GM12878 (cell line): ENCODE measurements around the gene CCHCR1. TPM values are rescaled to one million over a fixed set of nuclear protein-coding genes. Genes with fewer than 3 reads are reported as not detected.

Experiments used
- ATAC-seq: fragments of 200-7000 bp; cut with Tn5 transposase; 3 replicates; pipeline ENCODE4 v1.9.1; 2020; ENCODE audit warnings: mild to moderate bottlenecking, moderate library complexity
- BruUV-seq: library from RNA; stranded (reverse); fragments of 400-500 nt; replicated peaks from 2 replicates; lab custom pipeline; 2021; lab: Mats Ljungman, UMichigan
- CTCF ChIA-PET: fragments of 300-600 bp; sonication (Branson Sonifier 250); formaldehyde crosslinking; extraction: SDS; loops from one replicate; lab custom pipeline; 2021; ENCODE audit warnings: inconsistent platforms; lab: Yijun Ruan, JAX
- POLR2A ChIA-PET: fragments of 350-600 bp; formaldehyde crosslinking; extraction: SDS; loops from one replicate; lab custom pipeline; 2021; ENCODE audit warnings: inconsistent platforms; lab: Charles Lee
- RAD21 ChIA-PET: fragments of 300-600 bp; sonication (Branson Sonifier 250); formaldehyde crosslinking; loops from one replicate; lab custom pipeline; 2023; ENCODE audit warnings: antibody characterized with exemption; ENCODE audit not compliant: unreplicated experiment; lab: Charles Lee
- SMC1A ChIA-PET: fragments of 300-600 bp; sonication (Branson Sonifier 250); formaldehyde crosslinking; loops from one replicate; lab custom pipeline; 2023; ENCODE audit not compliant: unreplicated experiment, uncharacterized antibody; lab: Charles Lee
- DNase-seq: peaks from one replicate; pipeline ENCODE4 v3.0.0-alpha.2; 2011; ENCODE audit warnings: low read depth, low spot score
- FAIRE-seq: peaks from 3 replicates; lab custom pipeline; 2011; peaks lifted over from hg19 to GRCh38; lab: Jason Lieb, UNC
- H2AFZ ChIP-seq: 2 replicates; pipeline ENCODE4 v1.6.0; 2011; ENCODE audit warnings: low read depth, low read length, control low read depth; ENCODE audit not compliant: control insufficient read depth
- H3K27ac ChIP-seq: 2 replicates; pipeline ENCODE4 v1.5.1; 2011; ENCODE audit warnings: control low read depth; ENCODE audit not compliant: control insufficient read depth, insufficient read depth
- H3K27me3 ChIP-seq, 2 experiments: replicated peaks in 1 of 2; 2 replicates each; pipeline versions ENCODE4 v1.6.0 to v1.6.1; 2011; ENCODE audit warnings: low read length in 1 of 2; ENCODE audit not compliant: control insufficient read depth in 2 of 2, insufficient read depth in 2 of 2
- H3K36me3 ChIP-seq, 2 experiments: 2 replicates each; pipeline ENCODE4 v1.5.1; 2011; ENCODE audit warnings: low read length in 1 of 2; ENCODE audit not compliant: control insufficient read depth in 2 of 2, insufficient read depth in 2 of 2
- H3K4me1 ChIP-seq: 2 replicates; pipeline ENCODE4 v1.6.1; 2011; ENCODE audit warnings: mild to moderate bottlenecking, low read length, moderate library complexity, mixed read lengths; ENCODE audit not compliant: control insufficient read depth, insufficient read depth
- H3K4me2 ChIP-seq: 2 replicates; pipeline ENCODE4 v1.6.0; 2011; ENCODE audit warnings: control low read depth; ENCODE audit not compliant: control insufficient read depth, insufficient read depth
- H3K4me3 ChIP-seq: fragments of 200-600 bp; sonication (generic); 2 replicates; pipeline ENCODE4 v1.5.1; 2016
- H3K79me2 ChIP-seq: 2 replicates; pipeline ENCODE4 v1.6.0; 2011; ENCODE audit warnings: low read length; ENCODE audit not compliant: control insufficient read depth, insufficient read depth
- H3K9ac ChIP-seq: 2 replicates; pipeline ENCODE4 v1.8.0; 2011; ENCODE audit warnings: low read length, control low read depth, mixed read lengths; ENCODE audit not compliant: control insufficient read depth, insufficient read depth
- H3K9me3 ChIP-seq: replicated peaks from 3 replicates; pipeline ENCODE4 v1.5.1; 2011; ENCODE audit warnings: mild to moderate bottlenecking, low read length; ENCODE audit not compliant: control insufficient read depth, insufficient read depth
- H4K20me1 ChIP-seq: 2 replicates; pipeline ENCODE4 v1.6.0; 2011; ENCODE audit not compliant: control insufficient read depth, insufficient read depth
- BCL3 ChIP-seq: IDR thresholded peaks from 2 replicates; pipeline ENCODE4 v1.6.1; 2011; ENCODE audit warnings: borderline replicate concordance, low read depth, mild to moderate bottlenecking, moderate library complexity, low read length; ENCODE audit not compliant: insufficient read depth, poor library complexity, severe bottlenecking
- BMI1 ChIP-seq: fragments of 450-650 bp; IDR thresholded peaks from 2 replicates; pipeline ENCODE4 v1.6.1; 2016; ENCODE audit warnings: mild to moderate bottlenecking, moderate library complexity, borderline replicate concordance
- CHD1 ChIP-seq: IDR thresholded peaks from 2 replicates; pipeline ENCODE4 v1.6.1; 2012; ENCODE audit warnings: low read depth, low read length, improper control_type of control experiment
- EP300 ChIP-seq, 2 experiments: fragments of 150-350 bp in 1 of 2; IDR thresholded peaks; 2 replicates each; pipeline ENCODE4 v1.6.1; 2011 to 2012; ENCODE audit warnings: low read depth in 2 of 2, low read length in 2 of 2, borderline replicate concordance in 1 of 2, improper control_type of control experiment in 1 of 2, inconsistent platforms in 1 of 2; ENCODE audit not compliant: control insufficient read depth in 1 of 2
- GABPA ChIP-seq: IDR thresholded peaks from 2 replicates; pipeline ENCODE4 v1.6.1; 2014; ENCODE audit warnings: antibody characterized with exemption, low read depth, mild to moderate bottlenecking, inconsistent platforms
- LARP7 ChIP-seq: fragments of 450-650 bp; IDR thresholded peaks from 2 replicates; pipeline ENCODE4 v1.6.1; 2017; ENCODE audit warnings: mild to moderate bottlenecking
- MXI1 ChIP-seq: fragments of 150-350 bp; IDR thresholded peaks from 2 replicates; pipeline ENCODE4 v1.6.1; 2011; ENCODE audit warnings: low read depth, mild to moderate bottlenecking, inconsistent platforms, low read length, improper control_type of control experiment
- NFIC ChIP-seq: IDR thresholded peaks from 2 replicates; pipeline ENCODE4 v1.6.1; 2012; ENCODE audit warnings: low read depth, mild to moderate bottlenecking, inconsistent platforms, low read length, moderate library complexity
- NFXL1 ChIP-seq: fragments of 450-650 bp; IDR thresholded peaks from 2 replicates; pipeline ENCODE4 v1.6.1; 2017; ENCODE audit warnings: antibody characterized with exemption, mild to moderate bottlenecking, borderline replicate concordance
- NR2C2 ChIP-seq: IDR thresholded peaks from 2 replicates; pipeline ENCODE4 v1.6.1; 2011; ENCODE audit warnings: borderline replicate concordance, low read depth; ENCODE audit not compliant: control insufficient read depth, insufficient read length
- RUNX3 ChIP-seq: IDR thresholded peaks from 2 replicates; pipeline ENCODE4 v1.6.1; 2012; ENCODE audit warnings: low read length, inconsistent platforms
- SREBF1 ChIP-seq: IDR thresholded peaks from 2 replicates; pipeline ENCODE4 v1.6.1; 2012; ENCODE audit warnings: mild to moderate bottlenecking, low read length
- YBX1 ChIP-seq: fragments of 450-650 bp; IDR thresholded peaks from 2 replicates; pipeline ENCODE4 v1.6.1; 2016; ENCODE audit warnings: antibody characterized with exemption
- ZBTB33 ChIP-seq: fragments of 450-650 bp; IDR thresholded peaks from 2 replicates; pipeline ENCODE4 v1.6.1; 2017; ENCODE audit warnings: mild to moderate bottlenecking
- WGBS: methylation state at CpG from one replicate; pipeline ENCODE4 v1.1.6; 2016; ENCODE audit warnings: low lambda C conversion rate; ENCODE audit not compliant: insufficient replicate concordance, insufficient coverage; ENCODE audit errors: missing lambda C conversion rate; 5-methylcytosine and 5-hydroxymethylcytosine counted together
- in situ Hi-C: fragments of 300-500 bp; cut with MboI; formaldehyde crosslinking; loops from 9 replicates; pipeline ENCODE4 v1.14.3; 2018; ENCODE audit warnings: mixed read lengths
- intact Hi-C: fragments of 100-400 bp; cut with micrococcal nuclease; formaldehyde crosslinking; loops from one replicate; pipeline ENCODE4 v1.14.2; 2022; ENCODE audit not compliant: unreplicated experiment
- polyA plus RNA-seq, 11 experiments: library from polyadenylated mRNA; depleted of rRNA in 4 of 11; unstranded in 6 of 11; stranded (reverse) in 5 of 11; fragments of >200 nt; fragmentation: Nextera tagmentation in 4 of 11; fragmentation: Illumina TruSeq in 1 of 11; extraction: Ambion mirVana in 4 of 11; extraction: Trizol in 1 of 11; gene quantifications; 1 replicate in 1 of 11; 2 replicates in 10 of 11; pipeline versions ENCODE4 v1.2.1 to v1.2.3, GENCODE V29; 2011 to 2016; ENCODE audit warnings: inconsistent platforms in 2 of 11, missing spikeins in 2 of 11, low read depth in 1 of 11
- total RNA-seq, 4 experiments: library from RNA; depleted of rRNA in 3 of 4; stranded (reverse); fragments of >200 nt in 3 of 4; fragmentation: Illumina TruSeq in 1 of 4; extraction: Trizol in 1 of 4; gene quantifications; 2 replicates each; pipeline versions ENCODE4 v1.2.1 to v1.2.3, GENCODE V29; 2013 to 2021
- TF ChIP-seq, protein P1 (sequence below): fragments of 450-650 bp; IDR thresholded peaks from 2 replicates; pipeline ENCODE4 v1.6.1; 2018; ENCODE audit warnings: mild to moderate bottlenecking, low read depth, moderate library complexity; ENCODE audit not compliant: partially characterized antibody
- TF ChIP-seq, protein P2 (sequence below): fragments of 450-650 bp; IDR thresholded peaks from 2 replicates; pipeline ENCODE4 v1.6.1; 2018; ENCODE audit warnings: borderline replicate concordance, mild to moderate bottlenecking; ENCODE audit not compliant: partially characterized antibody

CCHCR1 gene
- total and polyA plus RNA-seq, 10 of the 15 experiments (the other 5 are each of a cell fraction or from before 2014, with no cell fraction given), result 1.0 to 35.2 (median 24.7) TPM

DNA sequence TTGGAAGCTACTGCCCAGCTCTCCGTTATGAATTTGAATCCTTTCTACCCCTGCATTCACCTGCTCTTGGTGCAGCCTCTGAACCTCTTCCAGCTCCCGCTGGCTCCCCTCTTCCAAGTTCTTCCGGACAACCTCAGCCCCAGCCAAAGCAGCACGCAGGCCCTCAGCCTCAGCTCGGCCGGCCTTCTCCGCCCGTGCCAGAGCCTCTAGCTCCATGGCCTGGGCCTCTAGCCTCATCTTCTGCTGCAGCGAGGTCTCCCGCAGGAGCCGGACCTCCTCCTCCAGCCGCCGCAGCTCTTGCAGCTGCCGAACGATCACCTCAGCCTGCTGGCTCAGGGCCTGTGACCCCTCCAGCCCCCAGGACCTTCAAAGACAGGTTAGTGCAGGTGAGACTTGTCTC lies 3.2 kb downstream of the CCHCR1 start:
- H3K9me3 ChIP-seq, result no peaks in the 10 kb centered on the region
- FAIRE-seq (no peak), DNase-seq (no peak), ATAC-seq (no peak)
- in situ Hi-C loops (no loop called here), intact Hi-C loops (no loop called here)
- WGBS, result 91% methylated on average over 15 of the region's 15 CpGs
- H3K27ac ChIP-seq, result no peak overlapping the region
- H3K36me3 ChIP-seq, result no peaks in the 10 kb centered on the region; a peak in 1 of 4 replicates
- ChIA-PET RAD21 (no interaction called here), SMC1A (no interaction called here), CTCF (interaction anchor here (1.1 to 1.8 kb wide), 2 partner anchors 11 to 38 kb away, joined by 3 to 9 read pairs; no protein-coding TSS in a partner anchor), POLR2A (interaction anchor here (1.6 kb wide), 1 partner anchor 13 kb away, joined by 4 read pairs; no protein-coding TSS in a partner anchor)
- no peaks in the 10 kb centered on the region for H4K20me1 ChIP-seq
- H3K9ac ChIP-seq, result no peak overlapping the region
- H3K4me3 ChIP-seq, result no peak overlapping the region
- no peaks in the 10 kb centered on the region for H3K4me1 ChIP-seq
- no peak overlapping the region for H2AFZ ChIP-seq
- H3K27me3 ChIP-seq, result no peaks in the 10 kb centered on the region
- H3K4me2 ChIP-seq, result no peak overlapping the region
- BruUV-seq, result no TSS peak
- H3K79me2 ChIP-seq, result peaks cover 15% of the 10 kb centered on the region
- TF ChIP-seq, protein P1, sequence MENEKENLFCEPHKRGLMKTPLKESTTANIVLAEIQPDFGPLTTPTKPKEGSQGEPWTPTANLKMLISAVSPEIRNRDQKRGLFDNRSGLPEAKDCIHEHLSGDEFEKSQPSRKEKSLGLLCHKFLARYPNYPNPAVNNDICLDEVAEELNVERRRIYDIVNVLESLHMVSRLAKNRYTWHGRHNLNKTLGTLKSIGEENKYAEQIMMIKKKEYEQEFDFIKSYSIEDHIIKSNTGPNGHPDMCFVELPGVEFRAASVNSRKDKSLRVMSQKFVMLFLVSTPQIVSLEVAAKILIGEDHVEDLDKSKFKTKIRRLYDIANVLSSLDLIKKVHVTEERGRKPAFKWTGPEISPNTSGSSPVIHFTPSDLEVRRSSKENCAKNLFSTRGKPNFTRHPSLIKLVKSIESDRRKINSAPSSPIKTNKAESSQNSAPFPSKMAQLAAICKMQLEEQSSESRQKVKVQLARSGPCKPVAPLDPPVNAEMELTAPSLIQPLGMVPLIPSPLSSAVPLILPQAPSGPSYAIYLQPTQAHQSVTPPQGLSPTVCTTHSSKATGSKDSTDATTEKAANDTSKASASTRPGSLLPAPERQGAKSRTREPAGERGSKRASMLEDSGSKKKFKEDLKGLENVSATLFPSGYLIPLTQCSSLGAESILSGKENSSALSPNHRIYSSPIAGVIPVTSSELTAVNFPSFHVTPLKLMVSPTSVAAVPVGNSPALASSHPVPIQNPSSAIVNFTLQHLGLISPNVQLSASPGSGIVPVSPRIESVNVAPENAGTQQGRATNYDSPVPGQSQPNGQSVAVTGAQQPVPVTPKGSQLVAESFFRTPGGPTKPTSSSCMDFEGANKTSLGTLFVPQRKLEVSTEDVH, result no peak
- no peak for TF ChIP-seq LARP7
- no peak for TF ChIP-seq YBX1
- no peak for TF ChIP-seq SREBF1
- TF ChIP-seq, protein P2, sequence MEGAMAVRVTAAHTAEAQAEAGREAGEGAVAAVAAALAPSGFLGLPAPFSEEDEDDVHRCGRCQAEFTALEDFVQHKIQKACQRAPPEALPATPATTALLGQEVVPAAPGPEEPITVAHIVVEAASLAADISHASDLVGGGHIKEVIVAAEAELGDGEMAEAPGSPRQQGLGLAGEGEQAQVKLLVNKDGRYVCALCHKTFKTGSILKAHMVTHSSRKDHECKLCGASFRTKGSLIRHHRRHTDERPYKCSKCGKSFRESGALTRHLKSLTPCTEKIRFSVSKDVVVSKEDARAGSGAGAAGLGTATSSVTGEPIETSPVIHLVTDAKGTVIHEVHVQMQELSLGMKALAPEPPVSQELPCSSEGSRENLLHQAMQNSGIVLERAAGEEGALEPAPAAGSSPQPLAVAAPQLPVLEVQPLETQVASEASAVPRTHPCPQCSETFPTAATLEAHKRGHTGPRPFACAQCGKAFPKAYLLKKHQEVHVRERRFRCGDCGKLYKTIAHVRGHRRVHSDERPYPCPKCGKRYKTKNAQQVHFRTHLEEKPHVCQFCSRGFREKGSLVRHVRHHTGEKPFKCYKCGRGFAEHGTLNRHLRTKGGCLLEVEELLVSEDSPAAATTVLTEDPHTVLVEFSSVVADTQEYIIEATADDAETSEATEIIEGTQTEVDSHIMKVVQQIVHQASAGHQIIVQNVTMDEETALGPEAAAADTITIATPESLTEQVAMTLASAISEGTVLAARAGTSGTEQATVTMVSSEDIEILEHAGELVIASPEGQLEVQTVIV, result no peak
- no peak for TF ChIP-seq CHD1
- TF ChIP-seq NFIC, result no peak
- no peak for TF ChIP-seq ZBTB33
- no peak for TF ChIP-seq BMI1
- TF ChIP-seq NR2C2, result no peak
- no peak for TF ChIP-seq NFXL1
- TF ChIP-seq EP300 (IDR thresholded peaks at IDR 0.05; ENCODE audit: borderline replicate concordance in 1 of 2, control insufficient read depth in 1 of 2, low read depth in 2 of 2, low read length in 2 of 2), result no peak
- TF ChIP-seq MXI1, result no peak
- no peak for TF ChIP-seq GABPA
- no peak for TF ChIP-seq RUNX3
- no peak for TF ChIP-seq BCL3
